GM12872 (cell line): ENCODE results near the gene AIM2.

ENCODE experiments used
- CTCF ChIP-seq: IDR thresholded peaks from 3 replicates; pipeline ENCODE4 v1.5.1; 2011; ENCODE audit warnings: low read depth, mild to moderate bottlenecking, low read length, moderate library complexity; ENCODE audit not compliant: insufficient read depth

The AIM2 gene

GRCh38 chr1:159025043-159025442, 51.5 kb downstream of the AIM2 start:
- no peak for TF ChIP-seq CTCF

GRCh38 chr1:159023723-159024122, 52.8 kb downstream of the AIM2 start:
- no peak for TF ChIP-seq CTCF

GRCh38 chr1:159015440-159015909, 61.1 kb downstream of the AIM2 start:
- TF ChIP-seq CTCF, result no peak

- no peak for TF ChIP-seq CTCF
These were observed 61.7 kb downstream of the AIM2 start for GRCh38 chr1:159014851-159015250.

GRCh38 chr1:159014003-159014571, 62.5 kb downstream of the AIM2 start:
- no peak for TF ChIP-seq CTCF

- no peak for TF ChIP-seq CTCF
These were observed 64.1 kb downstream of the AIM2 start for GRCh38 chr1:159012495-159012894.
